ENCODE results near the gene B3GNT2.

B3GNT2 gene

DNA sequence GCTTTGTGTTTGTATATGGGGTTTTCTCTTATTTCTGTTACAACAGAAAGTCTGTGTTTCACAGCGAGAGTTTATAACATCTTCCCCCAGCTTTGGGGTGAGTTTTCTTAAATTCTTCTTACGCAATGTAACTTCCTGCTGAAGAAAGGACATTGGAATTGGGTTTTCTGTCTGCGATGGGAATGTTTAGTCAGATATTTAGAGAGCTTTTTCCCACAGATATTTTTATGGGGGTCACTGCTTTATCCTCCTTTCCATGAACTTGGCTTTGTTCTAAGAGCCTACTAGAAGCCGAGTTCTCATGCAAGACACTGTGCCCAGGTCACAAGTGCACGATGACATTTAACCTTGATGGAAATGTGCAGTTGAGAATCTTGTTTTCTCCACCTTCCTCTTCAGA lies 22.1 kb downstream of the B3GNT2 start:
- H3K27ac ChIP-seq (ENCODE audit: extremely low read depth, low read depth, low read length) = no peak overlapping the region
- ChIA-PET POLR2A (no interaction called here), CTCF (interaction anchor here (1.1 kb wide), 1 partner anchor 79 kb away, joined by 3 read pairs; no protein-coding TSS in a partner anchor)

DNA sequence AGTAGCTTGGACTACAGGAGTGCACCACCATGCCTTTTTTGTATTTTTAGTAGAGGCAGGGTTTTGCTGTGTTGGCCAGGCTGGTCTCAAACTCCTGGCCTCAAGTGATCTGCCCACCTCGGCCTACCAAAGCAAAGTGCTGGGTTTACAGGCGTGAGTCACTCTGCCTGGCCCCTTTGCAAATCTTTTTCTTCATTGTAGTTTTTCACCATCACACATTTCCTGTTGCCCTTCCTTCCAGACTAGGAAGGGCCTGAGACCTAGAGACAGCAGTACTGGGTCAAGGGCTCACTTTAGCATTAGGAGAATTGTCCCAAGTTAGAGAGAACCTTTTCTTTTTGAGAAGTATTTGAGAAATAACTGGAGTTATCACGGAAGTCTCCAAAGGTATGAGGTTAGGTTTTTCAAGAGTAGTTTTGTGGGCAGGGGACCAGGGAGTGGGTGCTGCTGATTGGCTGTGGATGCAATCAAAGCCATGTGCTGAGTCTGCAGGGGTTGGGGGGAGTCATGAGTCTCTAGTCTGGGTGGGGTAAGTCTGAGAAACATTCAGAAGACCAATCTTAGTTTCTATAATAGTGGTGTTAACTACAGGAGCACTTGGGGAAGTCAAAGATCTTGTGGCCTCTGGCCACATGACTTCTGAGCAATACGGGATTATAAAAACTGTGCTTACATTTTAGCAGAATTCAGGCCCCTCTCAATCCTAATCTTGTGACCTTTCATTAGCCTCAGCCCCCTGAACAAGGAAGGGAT lies 23.7 kb downstream of the B3GNT2 start:
- H3K27ac ChIP-seq (ENCODE audit: extremely low read depth, low read depth, low read length) = no peak overlapping the region
- no peak overlapping the region for H3K4me3 ChIP-seq (ENCODE audit: low read depth, low read length)
- no peaks in the 10 kb centered on the region for H3K9me3 ChIP-seq (ENCODE audit: control insufficient read depth, insufficient read depth, low read depth, low read length)
- ChIA-PET CTCF (interaction anchor here (0.6 to 0.7 kb wide), 2 partner anchors 16 to 105 kb away, joined by 3 read pairs; no protein-coding TSS in a partner anchor), POLR2A (interaction anchor here (0.6 kb wide), 1 partner anchor 246 kb away, joined by 3 read pairs; no protein-coding TSS in a partner anchor)
- TF ChIP-seq ZFP37 (tag by site-specific recombination; IDR thresholded peaks at IDR 0.05) (no peak), ZNF670 (tag by site-specific recombination; IDR thresholded peaks at IDR 0.05; ENCODE audit: low read depth) (no peak), KLF1 (tag by site-specific recombination; IDR thresholded peaks at IDR 0.05) (no peak), ZNF654 (tag by site-specific recombination; IDR thresholded peaks at IDR 0.05; ENCODE audit: low read depth) (no peak), ZNF248 (tag by site-specific recombination; IDR thresholded peaks at IDR 0.05) (no peak)
- TF ChIP-seq, protein P1, sequence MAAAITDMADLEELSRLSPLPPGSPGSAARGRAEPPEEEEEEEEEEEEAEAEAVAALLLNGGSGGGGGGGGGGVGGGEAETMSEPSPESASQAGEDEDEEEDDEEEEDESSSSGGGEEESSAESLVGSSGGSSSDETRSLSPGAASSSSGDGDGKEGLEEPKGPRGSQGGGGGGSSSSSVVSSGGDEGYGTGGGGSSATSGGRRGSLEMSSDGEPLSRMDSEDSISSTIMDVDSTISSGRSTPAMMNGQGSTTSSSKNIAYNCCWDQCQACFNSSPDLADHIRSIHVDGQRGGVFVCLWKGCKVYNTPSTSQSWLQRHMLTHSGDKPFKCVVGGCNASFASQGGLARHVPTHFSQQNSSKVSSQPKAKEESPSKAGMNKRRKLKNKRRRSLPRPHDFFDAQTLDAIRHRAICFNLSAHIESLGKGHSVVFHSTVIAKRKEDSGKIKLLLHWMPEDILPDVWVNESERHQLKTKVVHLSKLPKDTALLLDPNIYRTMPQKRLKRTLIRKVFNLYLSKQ (tag by site-specific recombination; IDR thresholded peaks at IDR 0.05; ENCODE audit: borderline replicate concordance) = no peak
- H3K36me3 ChIP-seq (ENCODE audit: control insufficient read depth in 2 of 2, insufficient read depth in 1 of 2, low read length in 2 of 2) = peaks cover 0 to 13% of the 10 kb centered on the region in 2 experiments; a peak in 1 of 3 replicates
- peaks cover 5% of the 10 kb centered on the region; the same call in 1 of the 2 replicates for H3K4me1 ChIP-seq (ENCODE audit: control insufficient read depth, insufficient read depth, low read length)

More for the DNA sequence above, 22.1 kb downstream of the B3GNT2 start:
- Histone ChIP-seq H3K36me3 (ENCODE audit: control insufficient read depth in 2 of 2, insufficient read depth in 1 of 2, low read length in 2 of 2) (peaks cover 0 to 9% of the 10 kb centered on the region in 2 experiments; a peak in 1 of 3 replicates), H3K4me1 (ENCODE audit: control insufficient read depth, insufficient read depth, low read length) (peaks cover 5% of the 10 kb centered on the region; the same call in 1 of the 2 replicates), H3K9me3 (ENCODE audit: control insufficient read depth, insufficient read depth, low read depth, low read length) (no peaks in the 10 kb centered on the region), H3K4me3 (ENCODE audit: low read depth, low read length) (no peak overlapping the region)
- no peak for TF ChIP-seq ZNF514 (tag by site-specific recombination; IDR thresholded peaks at IDR 0.05)
- no peak for TF ChIP-seq ZNF624 (tag by site-specific recombination; IDR thresholded peaks at IDR 0.05)
- no peak for TF ChIP-seq ZNF48 (tag by site-specific recombination; IDR thresholded peaks at IDR 0.05)
- TF ChIP-seq, protein P2, sequence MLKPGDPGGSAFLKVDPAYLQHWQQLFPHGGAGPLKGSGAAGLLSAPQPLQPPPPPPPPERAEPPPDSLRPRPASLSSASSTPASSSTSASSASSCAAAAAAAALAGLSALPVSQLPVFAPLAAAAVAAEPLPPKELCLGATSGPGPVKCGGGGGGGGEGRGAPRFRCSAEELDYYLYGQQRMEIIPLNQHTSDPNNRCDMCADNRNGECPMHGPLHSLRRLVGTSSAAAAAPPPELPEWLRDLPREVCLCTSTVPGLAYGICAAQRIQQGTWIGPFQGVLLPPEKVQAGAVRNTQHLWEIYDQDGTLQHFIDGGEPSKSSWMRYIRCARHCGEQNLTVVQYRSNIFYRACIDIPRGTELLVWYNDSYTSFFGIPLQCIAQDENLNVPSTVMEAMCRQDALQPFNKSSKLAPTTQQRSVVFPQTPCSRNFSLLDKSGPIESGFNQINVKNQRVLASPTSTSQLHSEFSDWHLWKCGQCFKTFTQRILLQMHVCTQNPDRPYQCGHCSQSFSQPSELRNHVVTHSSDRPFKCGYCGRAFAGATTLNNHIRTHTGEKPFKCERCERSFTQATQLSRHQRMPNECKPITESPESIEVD (tag by site-specific recombination; IDR thresholded peaks at IDR 0.05) = no peak

DNA sequence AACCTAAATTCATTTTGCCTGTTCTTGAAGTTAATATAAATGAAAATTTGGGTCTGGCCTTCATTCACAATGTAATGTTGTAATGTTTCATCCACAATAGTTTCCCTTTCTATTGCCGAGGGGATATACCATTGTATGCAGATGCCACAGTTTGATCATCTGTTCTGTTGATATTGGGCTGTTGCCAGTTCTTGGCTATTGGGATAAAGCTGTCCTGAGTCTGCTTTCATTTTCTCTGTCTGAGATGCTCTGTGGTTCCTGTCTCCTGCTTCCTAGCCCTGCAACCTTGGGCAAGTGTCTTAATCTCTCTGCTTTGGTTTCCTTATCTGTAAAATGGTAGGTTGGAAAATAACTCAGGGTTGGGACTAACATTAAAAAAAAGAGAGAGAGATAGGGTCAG lies 25.2 kb downstream of the B3GNT2 start:
- peaks cover 0 to 22% of the 10 kb centered on the region in 2 experiments; a peak in 1 of 3 replicates for H3K36me3 ChIP-seq (ENCODE audit: control insufficient read depth in 2 of 2, insufficient read depth in 1 of 2, low read length in 2 of 2)
- H3K27ac ChIP-seq (ENCODE audit: extremely low read depth, low read depth, low read length) = no peak overlapping the region
- no peaks in the 10 kb centered on the region; the same call in 1 of the 2 replicates for H3K4me1 ChIP-seq (ENCODE audit: control insufficient read depth, insufficient read depth, low read length)
- no peaks in the 10 kb centered on the region for H3K9me3 ChIP-seq (ENCODE audit: control insufficient read depth, insufficient read depth, low read depth, low read length)
- CTCF ChIA-PET = interaction anchor here (0.5 kb wide), 1 partner anchor 327 kb away, joined by 3 read pairs; no protein-coding TSS in a partner anchor
- POLR2A ChIA-PET = no interaction called here
- H3K4me3 ChIP-seq (ENCODE audit: low read depth, low read length) = no peak overlapping the region
- no peak for TF ChIP-seq BCL11B (tag by site-specific recombination; IDR thresholded peaks at IDR 0.05; ENCODE audit: low read depth)
- TF ChIP-seq SP2 (tag by site-specific recombination; IDR thresholded peaks at IDR 0.05) = no peak
- no peak for TF ChIP-seq ZNF785 (tag by site-specific recombination; IDR thresholded peaks at IDR 0.05)
- TF ChIP-seq, protein P3, sequence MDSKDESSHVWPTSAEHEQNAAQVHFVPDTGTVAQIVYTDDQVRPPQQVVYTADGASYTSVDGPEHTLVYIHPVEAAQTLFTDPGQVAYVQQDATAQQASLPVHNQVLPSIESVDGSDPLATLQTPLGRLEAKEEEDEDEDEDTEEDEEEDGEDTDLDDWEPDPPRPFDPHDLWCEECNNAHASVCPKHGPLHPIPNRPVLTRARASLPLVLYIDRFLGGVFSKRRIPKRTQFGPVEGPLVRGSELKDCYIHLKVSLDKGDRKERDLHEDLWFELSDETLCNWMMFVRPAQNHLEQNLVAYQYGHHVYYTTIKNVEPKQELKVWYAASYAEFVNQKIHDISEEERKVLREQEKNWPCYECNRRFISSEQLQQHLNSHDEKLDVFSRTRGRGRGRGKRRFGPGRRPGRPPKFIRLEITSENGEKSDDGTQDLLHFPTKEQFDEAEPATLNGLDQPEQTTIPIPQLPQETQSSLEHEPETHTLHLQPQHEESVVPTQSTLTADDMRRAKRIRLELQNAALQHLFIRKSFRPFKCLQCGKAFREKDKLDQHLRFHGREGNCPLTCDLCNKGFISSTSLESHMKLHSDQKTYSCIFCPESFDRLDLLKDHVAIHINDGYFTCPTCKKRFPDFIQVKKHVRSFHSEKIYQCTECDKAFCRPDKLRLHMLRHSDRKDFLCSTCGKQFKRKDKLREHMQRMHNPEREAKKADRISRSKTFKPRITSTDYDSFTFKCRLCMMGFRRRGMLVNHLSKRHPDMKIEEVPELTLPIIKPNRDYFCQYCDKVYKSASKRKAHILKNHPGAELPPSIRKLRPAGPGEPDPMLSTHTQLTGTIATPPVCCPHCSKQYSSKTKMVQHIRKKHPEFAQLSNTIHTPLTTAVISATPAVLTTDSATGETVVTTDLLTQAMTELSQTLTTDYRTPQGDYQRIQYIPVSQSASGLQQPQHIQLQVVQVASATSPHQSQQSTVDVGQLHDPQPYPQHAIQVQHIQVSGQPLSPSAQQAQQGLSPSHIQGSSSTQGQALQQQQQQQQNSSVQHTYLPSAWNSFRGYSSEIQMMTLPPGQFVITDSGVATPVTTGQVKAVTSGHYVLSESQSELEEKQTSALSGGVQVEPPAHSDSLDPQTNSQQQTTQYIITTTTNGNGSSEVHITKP (tag by site-specific recombination; IDR thresholded peaks at IDR 0.05) = peak; percentile 48; the same call in 1 of the 2 replicates
- no peak for TF ChIP-seq TRIM28 (IDR thresholded peaks at IDR 0.05; ENCODE audit: borderline replicate concordance, low read length)
- TF ChIP-seq BCL11A (tag by site-specific recombination; IDR thresholded peaks at IDR 0.05; ENCODE audit: low read depth) = no peak
